Femur (tissue), 1 donor: ENCODE measurements around the gene TANGO2.
"Not testable (repeated sequence)": the region's sequence is repeated elsewhere in the genome, so short reads cannot be mapped to it uniquely, and the experiment has no call there.

Experiments
- DNase-seq: peaks from one replicate; pipeline ENCODE4 v3.0.0-alpha.2; 2017

The TANGO2 gene

DNA sequence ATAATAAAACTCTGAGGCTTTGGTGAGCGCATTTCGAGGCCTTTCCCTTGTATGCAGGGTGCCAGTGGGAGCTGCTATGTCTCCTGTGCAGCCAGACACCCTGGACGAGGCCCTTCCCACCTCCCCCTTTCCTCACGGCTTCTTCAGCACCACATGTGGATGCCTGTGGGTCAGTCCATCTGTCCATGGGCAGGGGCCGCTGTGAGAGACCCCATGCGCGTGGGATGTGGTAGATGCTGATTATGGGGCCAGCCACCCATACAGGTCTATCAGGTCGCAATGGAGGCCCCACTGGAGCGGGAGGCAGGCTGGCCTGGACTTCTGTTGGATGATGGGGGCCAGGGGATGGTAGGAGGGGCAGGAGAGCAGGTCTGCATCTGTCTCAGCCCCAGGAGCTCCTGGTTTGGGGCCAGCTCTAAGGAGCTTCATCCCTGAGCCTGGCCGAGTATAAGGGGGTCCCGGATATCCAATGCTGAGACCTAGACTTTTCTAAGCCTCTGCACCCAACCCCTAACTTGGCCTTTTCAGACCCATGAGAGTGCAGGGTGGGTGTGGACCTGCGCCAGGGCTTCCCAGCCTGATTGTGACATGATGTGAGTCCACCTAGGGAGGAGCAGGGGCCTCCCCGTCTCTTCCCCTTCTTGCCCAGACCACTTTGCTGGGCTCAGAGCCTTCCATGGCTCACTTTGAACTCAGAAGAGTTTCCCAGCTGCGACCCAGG is 45.1 kb downstream of the TANGO2 start:
- DNase-seq, result no peak

- no peak for DNase-seq
Observed at GRCh38 chr22:20066617-20067383, 45.9 kb downstream of the TANGO2 start.

DNA sequence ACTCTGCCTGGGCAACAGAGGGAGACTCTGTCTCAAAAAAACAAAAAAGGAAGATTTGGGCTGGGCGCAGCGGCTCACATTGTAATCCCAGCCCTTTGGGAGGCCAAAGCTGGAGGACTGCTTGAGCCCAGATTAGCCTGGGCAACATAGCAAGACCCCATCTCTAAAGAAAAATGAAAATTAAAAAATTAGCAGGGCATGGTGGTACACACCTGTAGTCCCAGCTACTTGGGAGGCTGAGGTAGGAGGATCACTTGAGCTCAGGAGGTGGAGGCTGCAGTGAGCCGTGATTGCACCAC is 46.4 kb downstream of the TANGO2 start:
- DNase-seq, result not testable (repeated sequence)

DNA sequence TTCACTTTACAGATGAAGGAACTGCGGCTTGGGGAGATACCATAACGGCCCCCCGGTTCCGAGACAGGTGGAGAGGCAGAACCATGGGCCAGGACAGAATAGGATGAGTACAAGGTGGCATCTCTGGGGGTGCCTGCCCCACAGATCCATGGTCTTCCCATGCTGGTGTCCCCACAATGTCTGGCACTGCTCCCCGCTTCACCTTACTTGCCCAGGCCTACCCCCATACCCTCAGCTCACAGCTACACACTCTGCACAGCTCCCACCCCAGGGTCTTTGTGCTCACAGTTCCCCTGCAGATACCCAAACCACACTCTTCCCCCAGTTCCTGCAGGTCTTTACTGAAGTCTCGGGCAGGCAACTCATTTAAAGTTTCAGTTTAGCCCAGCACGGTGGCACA is 47.7 kb downstream of the TANGO2 start:
- DNase-seq, result no peak

- no peak for DNase-seq
Observed at GRCh38 chr22:20069331-20070042, 48.6 kb downstream of the TANGO2 start.

DNA sequence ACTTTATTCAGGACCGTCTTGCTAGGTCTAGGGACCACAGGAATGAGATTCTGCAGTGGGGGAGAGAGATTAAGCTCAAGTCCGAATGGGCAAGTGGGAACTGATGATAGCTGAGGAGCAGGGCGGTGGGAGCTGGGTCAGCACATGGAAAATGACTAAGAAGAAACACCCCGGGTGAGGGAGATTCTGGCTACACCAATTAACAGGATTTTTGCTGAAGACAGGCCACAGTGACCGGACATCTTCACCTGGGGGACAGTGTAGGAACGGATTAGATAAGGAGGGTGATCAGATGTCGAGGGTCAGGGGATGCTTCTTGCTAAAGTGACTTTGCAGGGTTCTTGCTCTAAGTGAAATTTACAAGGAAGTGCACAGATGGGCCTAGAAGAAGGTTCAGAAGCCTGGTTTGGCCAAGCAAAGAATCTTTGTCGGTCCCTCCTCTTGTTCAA is 50.6 kb downstream of the TANGO2 start:
- DNase-seq, result no peak

DNA sequence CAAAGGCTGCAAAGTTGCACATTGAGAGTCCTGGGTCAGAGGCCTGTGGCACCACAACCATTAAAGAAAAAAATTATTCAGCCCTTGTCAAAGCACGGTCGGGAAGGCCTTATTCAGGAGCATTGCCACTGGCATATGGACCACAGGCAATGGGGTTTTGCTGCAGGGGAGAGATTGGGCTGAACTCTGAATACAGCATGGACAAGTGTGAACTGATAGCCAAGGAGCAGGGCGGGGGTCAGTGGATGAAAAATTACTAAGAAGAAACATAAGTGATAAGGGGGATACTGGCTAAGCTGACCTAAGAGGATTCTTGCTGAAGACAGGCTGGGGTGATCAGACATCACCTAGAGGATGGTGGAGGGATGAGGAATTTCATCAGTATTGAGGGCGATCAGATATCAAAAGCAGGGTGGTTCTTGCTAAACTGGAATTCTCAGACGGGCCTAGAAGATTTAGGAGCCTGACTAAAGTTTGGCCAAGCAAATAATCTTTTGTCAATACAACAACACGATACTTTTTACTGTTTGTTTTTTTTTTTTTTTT is 55.8 kb downstream of the TANGO2 start:
- no peak for DNase-seq

GRCh38 chr22:20079745-20080444 is 59.0 kb downstream of the TANGO2 start, which contains the start of gene DGCR8:
Gene DGCR8 (plus strand): TSS chr22:20080241. CDS start chr22:20085964, 5,723 bp downstream.
- DNase-seq, result peak; percentile 97

DNA sequence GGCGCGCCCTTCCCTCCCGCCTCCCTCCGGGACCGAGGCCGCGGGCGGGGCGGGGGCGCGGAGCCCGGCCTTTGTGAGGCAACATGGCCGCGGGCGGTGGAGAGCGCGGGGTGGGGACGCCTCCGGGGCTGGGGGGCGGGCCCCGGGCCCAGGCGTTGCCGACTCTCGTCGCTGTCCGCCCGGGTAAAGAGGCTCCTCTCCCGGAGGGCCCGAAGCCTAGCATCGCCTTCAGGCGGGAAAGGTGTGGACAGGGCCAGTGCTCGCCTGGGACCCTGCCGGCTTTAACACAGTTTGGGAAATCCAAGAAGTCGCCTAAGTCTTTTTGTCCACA is 59.5 kb downstream of the TANGO2 start:
- peak; percentile 68 for DNase-seq

GRCh38 chr22:20080776-20081654 is 60.1 kb downstream of the TANGO2 start:
- peak; percentile 67 for DNase-seq

GRCh38 chr22:20083157-20083890 is 62.4 kb downstream of the TANGO2 start:
- no peak for DNase-seq

GRCh38 chr22:20083891-20084546 is 63.1 kb downstream of the TANGO2 start:
- no peak for DNase-seq

DNA sequence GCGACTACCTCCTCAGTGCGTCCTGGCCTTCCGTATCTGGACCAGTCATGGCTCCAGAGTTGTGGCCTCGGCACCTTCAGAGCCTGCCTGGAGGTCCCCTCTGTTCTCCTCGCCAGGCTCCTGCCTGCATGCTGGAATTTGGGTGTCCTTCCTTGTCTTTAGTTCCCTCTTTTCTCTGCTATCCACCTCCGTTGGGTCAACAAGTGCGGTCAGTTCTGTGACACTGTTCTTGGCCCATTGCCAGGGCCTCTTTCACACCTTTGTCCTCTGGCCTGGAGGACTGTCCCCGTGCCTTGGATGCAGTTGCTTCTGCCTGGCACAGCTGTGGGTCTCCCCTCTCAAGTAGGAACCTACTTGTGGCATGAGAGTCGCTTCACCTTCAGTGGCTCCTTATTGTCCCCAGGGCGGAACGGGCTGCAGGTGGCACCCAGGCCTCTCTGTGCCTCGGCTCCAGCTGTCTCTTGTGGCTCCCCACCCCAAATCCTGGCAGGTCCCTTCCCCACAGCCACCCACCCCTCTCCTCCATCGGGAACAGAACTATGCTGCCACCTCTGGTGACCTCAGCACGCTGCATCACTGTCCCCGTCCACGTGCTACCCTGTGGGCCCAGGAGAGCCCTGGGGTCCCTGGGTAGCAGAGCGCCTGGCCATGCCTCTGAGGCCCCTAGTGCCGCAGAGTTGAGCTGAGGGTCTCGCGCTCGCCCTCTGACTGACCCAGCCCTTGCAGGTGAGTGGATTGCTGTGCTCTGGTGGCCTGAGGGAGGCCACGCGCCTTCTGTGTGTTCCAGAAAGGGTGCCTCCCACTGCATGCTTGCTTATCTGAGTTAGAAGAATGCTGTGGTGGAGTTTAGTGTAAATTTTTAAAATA is 63.9 kb downstream of the TANGO2 start:
- no peak for DNase-seq

DNA sequence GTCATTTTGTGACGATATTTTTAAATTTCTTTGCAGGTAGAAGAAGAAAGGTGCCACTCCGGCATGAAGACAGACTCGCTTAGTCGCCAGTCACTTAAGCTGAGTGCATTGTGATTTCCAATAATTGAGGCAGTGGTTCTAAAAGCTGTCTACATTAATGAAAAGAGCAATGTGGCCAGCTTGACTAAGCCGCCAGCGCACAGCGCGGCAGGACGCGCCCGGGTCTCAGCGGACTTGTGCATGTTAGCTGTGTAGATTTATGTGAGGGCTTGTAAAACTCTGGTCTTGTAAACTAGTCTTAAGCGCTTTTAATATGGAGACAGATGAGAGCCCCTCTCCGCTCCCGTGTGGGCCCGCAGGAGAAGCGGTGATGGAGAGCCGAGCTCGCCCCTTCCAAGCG is 64.7 kb downstream of the TANGO2 start:
- DNase-seq, result no peak

DNA sequence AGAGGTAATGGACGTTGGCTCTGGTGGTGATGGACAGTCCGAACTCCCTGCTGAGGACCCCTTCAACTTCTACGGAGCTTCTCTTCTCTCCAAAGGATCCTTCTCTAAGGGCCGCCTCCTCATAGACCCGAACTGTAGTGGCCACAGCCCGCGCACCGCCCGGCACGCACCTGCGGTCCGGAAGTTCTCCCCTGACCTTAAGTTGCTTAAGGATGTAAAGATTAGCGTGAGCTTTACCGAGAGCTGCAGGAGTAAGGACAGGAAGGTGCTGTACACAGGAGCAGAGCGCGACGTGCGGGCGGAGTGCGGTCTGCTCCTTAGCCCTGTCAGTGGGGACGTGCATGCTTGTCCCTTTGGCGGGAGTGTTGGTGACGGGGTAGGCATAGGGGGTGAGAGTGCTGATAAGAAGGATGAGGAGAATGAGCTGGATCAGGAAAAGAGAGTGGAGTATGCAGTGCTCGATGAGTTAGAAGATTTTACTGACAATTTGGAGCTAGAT is 65.2 kb downstream of the TANGO2 start:
- no peak for DNase-seq

DNA sequence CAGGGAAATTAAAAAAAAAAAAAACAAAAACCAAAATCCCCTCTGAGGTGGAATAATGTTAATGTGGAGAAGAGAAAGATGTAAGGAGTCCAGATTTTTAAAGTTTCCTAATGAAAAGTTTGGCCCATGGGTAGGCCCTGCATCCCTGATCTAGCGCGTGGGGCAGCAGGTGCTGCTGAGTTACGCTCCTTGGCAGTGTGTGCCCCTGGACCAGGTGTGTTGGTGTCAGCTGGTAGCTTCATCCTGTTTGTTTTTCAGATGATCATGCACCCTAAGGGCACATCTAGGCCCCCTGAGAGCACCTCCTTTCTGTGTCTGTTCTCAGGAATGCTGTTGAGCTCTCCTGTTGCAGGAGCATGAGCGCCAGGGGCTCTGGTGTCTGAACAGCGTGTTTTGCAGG is 65.9 kb downstream of the TANGO2 start:
- DNase-seq, result no peak

- DNase-seq, result no peak
Observed at GRCh38 chr22:20087319-20088262, 66.7 kb downstream of the TANGO2 start.

GRCh38 chr22:20088263-20088648 is 67.3 kb downstream of the TANGO2 start:
- DNase-seq, result no peak
